Activated T-helper 1 cell treated with Interleukin-2 at 50 U/mL for 16 hours (primary cell): ENCODE results near the gene CDK3.
"Not testable (repeated sequence)": the region's sequence is repeated elsewhere in the genome, so short reads cannot be mapped to it uniquely, and the experiment has no call there.

Source experiments
- DNase-seq: peaks from one replicate; pipeline ENCODE4 v3.0.0-alpha.2; 2020; ENCODE audit warnings: low read depth

Gene CDK3

GRCh38 chr17:76000755-76001521 is at the start of gene CDK3:
CDK3 (plus strand) TSS chr17:76000855; CDS start chr17:76001426, 571 bp downstream.
- DNase-seq, result no peak

DNA sequence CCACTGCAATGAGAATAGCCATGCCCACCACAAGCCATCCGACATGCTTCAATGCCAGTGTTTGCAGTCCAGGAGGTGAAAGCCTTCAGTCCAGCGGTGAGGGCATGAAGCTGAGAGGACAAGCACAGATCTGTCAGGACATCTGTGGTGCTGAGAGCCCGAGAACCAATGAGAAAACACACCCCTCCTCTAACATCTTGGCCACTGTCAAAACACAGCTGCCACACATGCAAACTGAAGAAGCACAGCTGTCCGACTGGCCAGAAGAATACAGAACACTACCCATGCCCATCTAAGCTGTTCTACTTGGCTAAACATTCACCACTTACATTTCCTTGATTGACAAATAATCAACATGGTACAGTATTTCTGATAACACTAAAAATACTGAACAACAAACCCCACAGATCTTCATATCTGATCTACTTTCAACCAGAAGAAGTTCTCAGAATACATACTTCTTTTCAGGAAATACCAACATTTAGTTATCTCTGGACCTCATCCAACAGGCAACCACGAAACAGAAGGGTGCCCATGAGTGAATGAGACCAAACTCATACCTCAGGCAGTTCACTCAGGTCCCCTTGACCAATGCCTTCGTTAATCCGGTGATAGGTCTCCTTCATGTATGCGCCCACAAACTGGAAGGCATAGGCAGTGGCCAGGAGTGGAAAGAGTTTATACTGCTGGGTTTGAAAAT is 49.6 kb upstream of the CDK3 start:
- DNase-seq, result no peak

- no peak for DNase-seq
Observed at GRCh38 chr17:75959051-75959838, 41.4 kb upstream of the CDK3 start.

DNA sequence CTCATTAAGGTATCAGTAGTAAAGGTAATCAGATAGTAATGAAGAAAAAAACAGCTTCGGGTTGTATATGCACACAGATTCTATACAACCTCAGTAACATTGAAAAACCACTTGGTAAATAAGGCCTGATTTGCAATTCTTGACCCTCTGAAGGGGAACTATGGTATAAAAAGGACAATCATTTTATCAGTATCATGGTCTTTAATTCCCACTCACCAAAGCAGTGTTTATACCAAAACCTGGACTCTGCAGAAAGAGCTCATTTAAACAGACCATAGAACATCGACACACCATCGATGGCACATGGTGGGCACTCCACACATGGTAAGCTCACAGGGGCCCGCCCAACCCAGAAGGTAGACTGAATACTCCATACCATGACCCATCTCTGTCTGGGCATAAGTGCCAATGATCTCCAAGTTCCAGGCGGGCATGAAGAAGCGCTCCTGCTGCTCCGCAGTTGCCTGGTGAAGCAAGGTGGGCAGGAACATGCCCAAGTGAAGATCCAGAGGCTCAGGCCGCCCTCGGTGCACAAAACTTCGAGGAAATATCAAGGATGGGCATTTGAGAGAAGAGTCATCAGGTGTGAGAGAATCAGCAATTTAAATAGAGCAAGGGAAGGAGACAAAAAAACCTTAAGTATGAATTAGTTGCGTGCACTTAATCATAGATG is 40.7 kb upstream of the CDK3 start:
- DNase-seq, result no peak

DNA sequence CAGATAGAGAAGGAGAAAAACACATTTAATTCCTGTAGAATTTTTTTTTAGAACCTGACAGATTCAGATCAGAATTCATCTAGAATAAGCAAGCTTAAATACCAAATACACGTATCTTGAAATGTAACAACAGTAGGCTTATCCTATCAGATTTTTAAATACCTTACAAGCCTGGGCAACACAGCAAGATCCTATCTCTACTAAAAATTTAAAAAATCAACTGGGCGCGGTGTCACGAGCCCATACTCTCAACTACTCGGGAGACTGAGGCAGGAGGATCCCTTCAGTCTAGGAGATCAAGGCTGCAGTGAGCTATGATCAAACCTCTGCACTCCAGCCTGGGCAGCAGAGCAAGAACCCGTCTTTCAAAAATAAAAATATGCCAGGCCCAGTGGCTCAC is 35.2 kb upstream of the CDK3 start:
- no peak for DNase-seq

DNA sequence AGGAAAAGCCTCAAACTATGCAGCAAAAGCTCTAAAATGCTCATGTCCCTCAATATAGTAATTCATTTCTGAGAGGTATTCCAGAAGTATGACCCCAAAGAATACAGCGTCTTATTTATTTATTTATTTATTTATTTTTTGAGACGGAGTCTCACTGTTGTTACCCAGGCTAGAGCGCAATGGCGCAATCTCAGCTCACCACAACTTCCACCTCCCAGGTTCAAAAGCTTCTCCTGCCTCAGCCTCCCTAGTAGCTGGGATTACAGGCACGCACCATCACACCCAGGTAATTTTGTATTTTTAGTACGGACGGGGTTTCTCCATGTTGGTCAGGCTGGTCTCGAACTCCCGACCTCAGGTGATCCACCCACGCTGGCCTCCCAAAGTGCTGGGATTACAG is 31.6 kb upstream of the CDK3 start:
- DNase-seq, result not testable (repeated sequence)

- no peak for DNase-seq
Observed at GRCh38 chr17:75970011-75970523, 30.6 kb upstream of the CDK3 start.

GRCh38 chr17:75970626-75971025 is 30.0 kb upstream of the CDK3 start:
- no peak for DNase-seq

DNA sequence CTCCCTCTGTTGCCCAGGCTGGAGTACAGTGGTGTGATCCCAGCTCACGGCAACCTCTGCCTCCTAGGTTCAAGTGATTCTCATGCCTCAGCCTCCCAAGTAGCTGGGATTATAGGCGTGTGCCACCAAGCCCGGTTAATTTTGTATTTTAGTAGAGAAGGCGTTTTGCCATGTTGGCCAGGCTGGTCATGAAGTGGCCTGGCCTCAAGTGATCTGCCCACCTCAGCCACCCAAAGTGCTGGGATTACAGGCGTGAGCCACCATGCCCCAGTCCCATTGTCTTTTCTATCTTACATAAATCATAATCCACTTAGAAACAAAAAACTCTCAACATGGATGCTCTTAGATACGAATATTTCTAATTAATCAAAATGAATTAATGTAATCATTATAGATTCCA is 25.5 kb upstream of the CDK3 start:
- not testable (repeated sequence) for DNase-seq

DNA sequence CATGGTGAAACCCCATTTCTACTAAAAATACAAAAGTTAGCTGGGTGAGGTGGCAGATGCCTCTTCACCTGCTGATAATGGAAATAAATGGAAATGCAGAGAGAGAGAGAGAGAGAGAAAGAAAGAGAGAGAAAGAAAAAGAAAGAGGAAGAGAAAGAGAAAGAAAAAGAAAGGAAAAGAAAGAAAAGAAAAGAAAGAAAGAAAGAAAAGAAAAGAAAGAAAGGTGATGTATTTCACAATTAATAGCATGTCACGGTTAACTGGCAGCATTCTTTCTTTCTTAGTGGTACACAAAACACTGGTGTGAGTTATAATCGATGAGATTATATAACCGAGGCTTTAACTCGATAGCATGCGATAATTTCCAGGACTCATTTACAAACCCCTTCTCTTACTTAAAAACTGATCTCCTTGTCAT is 24.9 kb upstream of the CDK3 start:
- DNase-seq, result no peak

DNA sequence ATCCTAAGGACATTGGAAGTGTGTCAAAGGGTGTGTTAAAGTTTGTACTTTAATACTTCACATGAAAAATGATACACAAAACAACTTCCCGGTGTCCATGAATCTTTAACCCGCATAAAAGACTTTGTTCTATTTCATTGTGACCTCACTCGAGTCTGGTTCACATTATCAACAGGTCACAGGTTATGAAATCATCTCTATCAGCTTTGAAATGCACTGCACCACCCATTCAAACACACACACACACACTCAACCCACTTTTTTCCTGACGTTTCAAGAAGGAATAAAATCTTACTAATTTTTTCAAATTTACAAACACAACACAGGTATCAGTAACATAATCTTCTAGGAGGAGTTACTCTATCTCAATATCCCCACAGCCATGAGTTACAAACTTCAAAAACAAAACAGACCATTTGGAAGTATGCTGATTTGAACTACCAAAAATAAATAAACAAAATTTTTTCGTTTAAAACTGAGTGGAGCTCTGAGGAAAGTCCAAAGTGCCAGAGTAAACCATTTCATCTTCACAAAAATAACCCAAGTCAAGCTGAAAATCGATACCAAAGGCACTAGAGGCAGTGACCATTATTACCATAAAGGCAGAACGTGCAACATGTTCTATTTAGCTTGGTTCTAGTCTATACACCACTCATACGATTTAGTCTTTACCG is 24.3 kb upstream of the CDK3 start:
- no peak for DNase-seq

DNA sequence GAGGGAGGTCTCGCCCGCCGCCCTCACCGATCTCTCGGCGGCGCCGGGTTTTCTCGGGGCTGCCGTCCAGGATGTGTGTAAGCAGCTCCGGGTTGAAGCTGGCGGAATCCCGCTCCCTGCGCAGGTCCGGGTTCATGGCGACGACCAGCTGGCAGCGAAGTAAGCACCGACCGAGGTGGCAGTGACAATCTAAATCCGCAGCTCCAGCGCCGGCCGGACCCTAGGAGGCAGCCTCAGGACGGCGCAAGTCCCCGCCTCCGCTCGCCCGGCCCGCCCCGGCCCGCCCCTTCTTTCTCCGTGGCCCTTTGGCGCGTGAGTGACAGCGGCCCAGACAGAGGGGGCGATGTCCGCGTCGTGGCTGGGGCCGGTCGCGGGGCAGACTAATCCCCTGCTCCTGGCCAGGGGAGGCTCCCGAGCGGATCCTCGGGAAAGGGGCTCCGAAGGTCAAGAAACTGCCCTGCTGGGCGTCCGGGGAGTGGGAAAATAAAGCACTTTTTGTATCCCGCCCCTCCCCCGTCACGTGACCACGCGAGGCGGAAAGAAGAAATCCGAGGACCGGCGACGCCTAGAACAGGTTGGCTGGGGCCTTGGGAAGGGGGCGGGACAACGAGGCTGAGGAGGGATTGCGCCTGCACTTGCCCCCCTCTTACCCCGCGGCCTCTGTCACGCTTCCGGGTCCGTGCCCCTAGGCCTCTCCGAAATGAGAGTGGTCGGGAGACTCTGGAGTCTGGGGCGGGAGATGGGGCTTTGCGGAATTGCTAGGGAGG is 21.5 kb upstream of the CDK3 start, which contains the start of the genes ACOX1 and TEN1:
ACOX1 (minus strand) TSS at position 229 of the 767 bp plus-strand sequence; CDS start at position 136, 93 bp downstream.
TEN1 (plus strand) TSS at position 303 of the 767 bp plus-strand sequence. CDS start 6,953 bp downstream, outside the sequence.
- peak; percentile 91 for DNase-seq

GRCh38 chr17:75979705-75980187 is 20.9 kb upstream of the CDK3 start:
- DNase-seq, result no peak

GRCh38 chr17:75980188-75981018 is 20.3 kb upstream of the CDK3 start:
- no peak for DNase-seq

DNA sequence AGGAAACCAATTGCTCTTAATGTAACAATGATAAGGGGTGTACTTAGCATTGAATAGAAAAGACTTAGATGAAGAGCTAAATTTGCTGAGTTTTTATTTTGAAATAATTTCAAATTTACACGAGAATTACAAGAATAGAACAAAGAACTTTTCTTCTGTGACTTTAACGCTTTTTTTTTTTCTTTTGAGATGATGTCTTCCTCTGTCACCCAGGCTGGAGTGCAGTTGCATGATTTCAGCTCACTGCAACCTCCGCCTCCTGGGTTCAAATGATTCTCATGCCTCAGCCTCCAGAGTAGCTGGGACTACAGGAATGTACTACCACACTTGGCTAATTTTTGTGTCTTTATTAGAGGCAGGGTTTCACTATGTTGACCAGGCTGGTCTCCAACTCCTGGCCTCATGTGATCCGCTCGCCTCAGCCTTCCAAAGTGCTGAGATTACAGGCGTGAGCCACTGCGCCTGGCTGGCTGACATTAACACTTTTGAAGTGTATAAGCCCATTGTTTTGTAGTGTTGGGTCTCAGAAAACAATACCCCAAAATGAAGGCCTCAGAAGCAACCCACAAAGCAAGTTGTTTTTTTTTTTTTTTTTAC is 19.5 kb upstream of the CDK3 start:
- no peak for DNase-seq

GRCh38 chr17:75983501-75984181 is 17.0 kb upstream of the CDK3 start:
- DNase-seq, result no peak

DNA sequence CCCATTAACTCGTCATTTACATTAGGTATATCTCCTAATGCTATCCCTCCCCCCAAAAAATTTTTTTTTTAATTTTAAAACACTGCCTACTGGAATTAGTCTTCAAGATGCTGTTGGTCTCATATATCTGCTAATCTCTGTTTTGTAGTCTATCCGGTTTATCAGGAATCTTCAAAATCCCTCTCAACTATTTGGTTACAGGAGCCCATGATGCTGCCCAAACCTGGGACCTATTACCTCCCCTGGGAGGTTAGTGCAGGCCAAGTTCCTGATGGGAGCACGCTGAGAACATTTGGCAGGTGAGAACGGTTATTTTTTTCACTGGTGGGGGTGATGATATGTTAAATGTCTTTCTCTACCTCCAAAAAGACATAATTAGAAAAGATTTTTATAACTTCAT is 14.7 kb upstream of the CDK3 start:
- DNase-seq, result no peak

DNA sequence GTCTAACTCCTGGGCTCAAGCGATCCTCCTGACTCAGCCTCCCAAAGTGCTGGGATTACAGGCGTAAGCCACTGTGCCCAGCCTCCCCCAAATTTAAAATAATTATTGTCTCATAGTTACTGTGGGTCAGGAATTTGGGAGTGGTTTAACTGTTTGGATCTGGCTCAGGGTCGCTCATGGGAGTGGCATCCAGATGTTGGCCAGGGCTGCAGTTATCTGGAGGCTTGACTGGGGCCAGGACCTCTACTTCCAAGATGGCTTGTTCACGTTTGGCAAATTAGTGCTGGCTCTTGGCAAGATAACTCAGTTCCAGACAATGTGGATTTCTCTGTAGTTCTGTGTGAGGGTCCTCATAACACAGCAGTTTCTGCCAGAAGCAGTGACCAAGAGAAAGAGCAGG is 13.6 kb upstream of the CDK3 start:
- DNase-seq, result no peak
